HG03565 (cell line): ENCODE data around the gene TMEM245.
A peak's percentile ranks its signal among the peaks of the same experiment; 100 is the strongest.

ENCODE experiments used
- ATAC-seq: cut with Tn5 transposase; IDR thresholded peaks from one replicate; pipeline ENCODE4 v1.9.1; 2021; ENCODE audit warnings: mild to moderate bottlenecking, moderate library complexity; ENCODE audit not compliant: unreplicated experiment

The TMEM245 gene

DNA sequence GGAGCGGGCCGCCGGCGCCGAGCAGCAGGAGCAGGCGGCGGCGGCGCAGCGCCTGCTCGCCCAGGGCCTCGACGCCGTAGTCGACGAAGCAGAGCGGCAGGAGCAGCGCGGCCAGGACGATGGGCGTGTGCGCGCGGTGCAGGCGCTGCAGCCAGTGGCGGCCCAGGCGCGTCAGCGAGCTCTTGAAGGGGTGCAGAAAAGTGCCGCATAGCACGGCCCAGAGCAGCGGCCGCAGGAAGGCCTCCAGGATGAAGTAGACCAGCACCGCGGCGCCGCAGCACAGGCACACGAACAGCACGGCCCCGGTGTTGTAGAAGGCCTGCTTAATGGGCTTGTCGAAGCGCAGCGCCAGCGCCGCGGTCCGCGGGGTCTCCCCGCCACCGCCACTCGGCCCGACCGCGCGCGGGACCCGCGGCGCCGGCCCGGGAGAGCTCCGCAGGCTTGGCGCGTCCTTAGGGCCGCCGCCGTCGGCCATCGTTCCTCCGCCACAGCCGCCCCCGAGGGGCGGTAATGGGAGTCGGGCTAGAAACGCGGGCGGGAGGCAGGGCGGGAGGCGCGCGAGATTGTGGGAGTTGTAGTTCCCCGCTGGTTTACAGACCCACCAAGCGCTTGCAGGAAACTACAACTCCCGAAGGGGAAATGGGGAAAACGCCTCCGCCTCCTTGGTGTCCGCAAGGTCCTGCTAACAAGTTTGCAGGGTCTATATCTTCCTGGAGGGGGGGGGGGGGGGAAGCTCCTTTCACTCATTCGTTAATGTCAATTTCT lies at the start of gene TMEM245:
Gene TMEM245 (minus strand): TSS at position 509 of the 765 bp plus-strand sequence. CDS start 34 bp downstream, at position 475.
- peak; percentile 84 for ATAC-seq

DNA sequence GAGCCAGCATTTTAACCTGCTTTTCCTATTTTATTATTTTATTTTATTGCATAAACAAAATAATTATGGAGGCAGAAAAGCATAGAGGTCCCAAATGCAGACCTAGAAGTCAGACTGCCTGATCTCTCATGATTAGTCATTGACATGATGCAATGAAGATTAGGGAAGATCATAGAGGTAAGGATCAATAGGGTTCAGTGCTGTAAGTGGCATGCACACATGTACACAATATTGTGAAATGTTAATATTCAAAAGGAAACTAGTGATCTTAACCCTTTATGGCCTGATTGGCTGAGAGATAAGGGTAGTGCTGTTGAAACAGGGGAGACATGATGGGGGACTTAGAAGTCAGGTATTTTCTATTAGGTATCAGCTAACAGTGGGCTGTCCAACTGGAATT lies 48.4 kb upstream of the TMEM245 start:
- ATAC-seq = no peak

DNA sequence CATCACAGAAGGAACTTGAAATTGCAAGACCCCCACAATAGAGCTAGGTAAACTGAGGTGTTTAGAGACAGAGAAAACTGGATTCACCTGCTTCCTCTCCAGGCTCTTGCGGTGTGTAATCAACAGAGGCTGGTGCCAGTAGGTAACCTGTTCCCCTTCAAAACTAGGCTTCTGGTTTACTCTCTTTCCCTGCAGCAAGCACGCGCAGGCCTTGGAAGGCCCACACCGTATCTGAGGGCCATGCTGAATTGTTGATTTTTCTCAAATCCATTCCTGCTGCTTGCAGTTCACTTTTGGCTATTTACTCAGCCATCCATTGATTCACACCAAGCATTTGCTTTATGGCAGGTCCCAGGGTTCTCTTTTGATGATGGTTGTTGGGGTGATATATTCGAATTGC lies 48.0 kb upstream of the TMEM245 start:
- ATAC-seq = no peak

DNA sequence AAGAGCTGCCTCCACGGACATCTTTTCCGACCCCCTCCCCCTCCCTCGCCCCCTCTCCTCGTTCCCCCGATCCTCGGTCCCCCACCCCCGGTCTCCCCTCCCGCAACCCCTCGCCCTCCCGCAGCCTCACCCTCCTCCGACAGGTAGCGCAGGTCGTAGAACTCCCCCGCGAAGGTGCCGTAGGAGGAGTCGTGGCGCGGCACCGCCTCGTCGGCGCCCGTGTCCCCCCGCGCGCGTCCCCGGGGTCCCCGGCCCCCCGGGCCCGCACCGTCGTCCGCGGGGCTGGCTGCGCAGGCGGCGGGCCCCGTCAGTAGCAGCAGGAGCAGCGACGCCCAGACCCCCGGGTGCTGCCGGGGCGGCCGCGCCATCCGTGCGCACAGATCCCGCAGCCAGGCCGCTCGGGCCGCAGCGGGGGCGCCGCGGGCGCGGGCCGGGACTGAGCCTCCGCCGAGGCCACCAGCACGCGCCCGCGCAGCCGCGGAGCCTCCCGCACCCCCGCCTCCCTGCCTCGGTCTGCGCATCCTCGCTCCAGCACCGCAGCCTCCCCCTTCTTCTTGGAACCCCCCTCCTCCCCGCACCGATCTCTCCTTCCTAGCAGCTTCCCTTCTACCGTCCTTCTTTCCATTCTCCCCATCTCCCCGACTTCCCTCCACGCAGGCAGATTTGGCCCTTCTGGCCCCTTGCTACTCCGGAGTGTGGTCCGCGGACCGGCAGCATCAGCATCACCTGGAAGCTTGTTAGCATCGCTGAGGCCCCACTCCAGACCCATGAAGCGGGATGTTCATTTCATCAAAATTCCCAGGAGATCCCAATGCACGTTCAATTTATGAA lies 47.2 kb upstream of the TMEM245 start, which contains the start of gene FRRS1L:
Gene FRRS1L (minus strand): TSS at position 479 of the 831 bp plus-strand sequence. CDS start 111 bp downstream, at position 368.
- no peak for ATAC-seq

DNA sequence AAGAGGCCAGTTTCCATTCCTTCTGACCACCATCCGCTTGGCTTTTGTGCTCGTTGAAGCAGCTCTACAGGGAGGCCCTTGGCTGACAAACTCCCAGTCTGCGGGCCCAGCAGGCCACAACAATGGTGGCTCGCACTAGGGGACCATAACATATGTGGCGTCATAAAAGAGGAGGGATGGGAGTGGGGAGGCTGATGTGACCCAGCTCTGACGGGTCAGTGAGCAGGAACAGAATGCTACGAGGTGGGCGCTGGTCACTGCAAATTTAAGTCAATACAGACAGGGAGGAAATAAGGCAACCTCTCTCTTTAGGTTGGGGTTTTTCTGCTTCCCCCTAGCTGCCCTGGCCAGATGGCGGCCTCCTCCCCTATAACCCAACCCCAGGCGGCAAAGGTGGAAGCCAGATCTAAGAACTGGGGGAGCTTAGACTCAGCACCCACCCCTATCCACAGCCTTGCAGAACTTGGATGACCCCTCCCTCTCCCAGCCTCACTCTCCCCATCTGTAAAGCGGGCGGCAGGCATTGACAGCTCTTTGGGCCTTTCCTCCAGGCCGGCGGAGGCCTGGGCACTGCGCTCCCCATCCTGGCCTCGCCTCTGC lies 46.5 kb upstream of the TMEM245 start:
- ATAC-seq = no peak

DNA sequence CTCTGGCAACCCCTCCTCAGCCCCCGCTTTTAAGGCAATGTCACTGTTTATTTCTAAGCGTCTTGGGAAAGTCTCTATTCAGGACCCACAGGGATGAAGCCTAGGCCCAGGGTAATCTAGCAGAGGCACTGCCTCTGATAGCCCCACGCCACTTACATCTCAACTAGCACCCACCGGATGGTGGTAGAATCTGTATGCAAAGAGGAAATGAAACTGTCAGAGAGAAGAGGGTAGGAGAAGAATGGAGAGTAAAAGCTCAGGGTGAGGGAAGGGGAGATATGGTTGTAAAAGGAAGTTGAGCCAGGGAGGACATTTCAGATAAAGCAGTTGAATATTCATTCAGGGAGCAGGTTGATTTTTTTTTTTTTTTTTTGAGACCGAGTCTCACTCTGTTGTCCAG lies 44.3 kb upstream of the TMEM245 start:
- no peak for ATAC-seq

DNA sequence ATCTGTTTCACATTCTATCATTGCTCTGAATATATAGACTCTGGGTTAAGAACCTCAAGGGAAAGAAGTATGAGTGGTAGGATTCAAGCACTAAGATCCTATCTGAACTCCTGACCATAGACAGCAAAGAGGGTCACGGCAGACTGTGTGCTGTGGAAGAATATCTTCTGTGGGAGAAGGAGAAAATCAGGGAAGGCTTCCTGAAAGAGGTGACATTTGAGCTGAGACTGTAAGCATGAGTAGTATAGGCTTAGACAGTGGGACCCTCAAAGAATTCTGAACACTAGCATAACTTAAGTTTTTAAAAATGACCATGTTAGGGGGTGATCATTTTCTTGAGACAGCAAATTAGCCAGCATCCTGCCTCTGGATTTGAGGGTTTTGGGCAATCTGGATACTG lies 43.4 kb upstream of the TMEM245 start:
- ATAC-seq = no peak

DNA sequence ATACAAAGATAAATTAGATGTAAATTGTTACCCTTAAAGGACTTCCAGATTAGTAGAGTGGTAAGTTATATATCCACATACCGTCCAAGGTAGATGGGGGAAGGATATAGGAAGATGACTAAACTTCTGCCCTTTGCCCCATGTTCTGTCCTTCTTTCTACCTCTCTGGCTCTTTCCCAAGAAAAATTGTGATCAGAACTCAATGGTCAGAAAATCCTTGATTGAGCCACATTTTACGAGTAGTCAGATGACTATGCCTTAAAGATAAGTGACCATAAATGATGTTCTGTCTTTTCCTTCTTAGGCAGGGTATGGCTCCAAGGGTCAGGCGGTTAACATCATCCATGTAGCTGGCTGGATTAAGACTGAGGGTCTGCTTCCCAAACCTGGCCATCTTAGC lies 42.9 kb upstream of the TMEM245 start:
- no peak for ATAC-seq

DNA sequence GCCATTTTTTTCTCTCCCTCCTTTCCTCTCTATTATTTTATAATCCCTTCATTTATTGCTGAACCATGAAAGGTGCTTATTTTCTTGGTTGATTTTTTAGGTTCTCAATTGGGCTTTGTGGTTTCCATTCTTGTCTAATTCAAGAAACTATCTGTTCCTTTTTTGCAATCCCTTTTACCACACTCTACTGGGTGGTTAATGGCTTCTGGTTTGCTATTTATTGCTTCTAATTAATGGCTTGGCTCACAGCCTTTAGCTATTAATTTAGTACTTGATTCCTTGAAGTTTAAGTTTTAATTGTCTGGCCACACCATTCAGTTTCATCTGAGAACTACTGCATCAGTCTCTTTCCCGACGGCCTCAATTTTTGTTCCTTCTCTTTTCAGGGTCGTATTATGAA lies 41.7 kb upstream of the TMEM245 start:
- no peak for ATAC-seq

DNA sequence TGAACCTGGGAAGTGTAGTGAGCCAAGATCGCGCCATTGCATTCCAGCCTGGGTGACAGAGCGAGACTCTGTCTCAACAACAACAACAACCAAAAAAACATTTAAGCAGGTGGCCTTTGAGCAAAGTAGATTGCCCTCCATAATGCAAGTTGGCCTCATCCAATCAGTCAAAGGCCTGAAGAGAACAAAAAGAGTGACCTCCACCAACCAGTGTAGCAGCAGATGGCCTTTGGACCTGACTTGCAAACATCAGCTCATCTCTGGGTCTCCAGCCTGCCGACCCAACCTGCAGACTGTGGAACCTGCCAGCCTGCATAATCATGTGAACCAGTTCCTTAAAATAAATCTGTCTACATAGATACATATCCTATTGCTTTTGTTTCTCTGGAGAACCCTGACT lies 39.8 kb upstream of the TMEM245 start:
- ATAC-seq = no peak

DNA sequence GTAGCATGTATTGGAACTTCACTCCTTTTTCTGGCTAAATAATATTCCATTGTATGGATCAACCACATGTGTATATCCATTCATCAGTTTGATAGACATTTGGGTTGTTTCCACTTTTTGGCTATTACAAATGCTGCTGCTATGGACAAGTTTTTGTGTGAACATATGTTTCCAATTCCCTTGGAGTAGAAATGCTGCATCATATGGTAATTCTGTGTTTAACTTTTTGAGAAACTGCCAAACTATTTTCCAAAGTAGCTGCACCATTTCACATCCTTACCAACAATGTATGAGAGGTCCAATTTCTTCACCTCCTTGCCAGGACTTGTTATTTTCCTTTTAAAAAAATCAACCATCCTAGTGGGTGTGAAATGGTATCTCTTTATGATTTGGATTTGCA lies 38.9 kb upstream of the TMEM245 start:
- ATAC-seq = no peak

DNA sequence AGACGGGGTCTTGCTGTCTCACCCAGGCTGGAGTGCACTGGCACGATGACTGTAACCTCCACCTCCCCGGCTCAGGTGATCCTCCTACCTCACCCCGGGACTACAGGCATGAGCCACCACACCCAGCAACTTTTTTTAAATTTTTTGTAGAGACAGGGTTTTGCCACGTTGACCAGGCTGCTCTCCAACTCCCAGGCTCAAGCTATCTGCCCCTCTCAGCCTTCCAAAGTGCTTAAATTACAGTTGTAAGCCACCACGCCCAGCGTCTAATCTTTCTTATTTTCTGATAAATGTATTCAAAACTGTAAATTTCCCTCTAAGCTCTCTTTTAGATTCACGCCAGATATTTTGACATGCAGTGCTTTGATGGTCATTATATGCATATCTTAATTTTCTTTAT lies 37.0 kb upstream of the TMEM245 start:
- ATAC-seq = no peak

DNA sequence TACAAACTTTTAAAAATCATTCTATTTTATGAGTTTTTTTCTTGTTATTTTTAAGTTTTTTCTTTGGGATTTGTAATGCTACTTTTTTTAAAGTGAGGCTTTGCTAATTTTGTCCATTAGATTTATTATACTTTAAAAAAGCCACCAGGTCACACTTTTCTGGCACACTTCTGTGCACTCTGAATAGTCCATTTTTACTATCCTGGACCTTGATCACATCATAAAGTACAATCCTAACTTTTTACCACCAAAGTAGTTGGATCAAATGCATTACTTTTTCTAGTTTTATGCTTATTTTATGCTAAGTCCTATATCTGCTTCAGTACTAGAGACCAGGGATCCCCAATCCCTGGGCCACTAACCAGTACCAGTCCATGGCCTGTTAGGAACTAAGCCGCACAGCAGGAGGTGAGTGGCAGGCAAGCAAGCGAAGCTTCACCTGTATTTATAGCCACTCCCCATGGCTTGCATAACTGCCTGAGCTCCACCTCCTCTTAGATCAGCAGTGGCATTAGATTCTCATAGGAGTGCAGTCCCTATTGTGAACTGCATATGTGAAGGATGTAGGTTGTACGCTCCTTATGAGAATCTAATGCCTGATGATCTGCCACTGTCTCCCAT lies 31.3 kb upstream of the TMEM245 start:
- ATAC-seq = no peak

DNA sequence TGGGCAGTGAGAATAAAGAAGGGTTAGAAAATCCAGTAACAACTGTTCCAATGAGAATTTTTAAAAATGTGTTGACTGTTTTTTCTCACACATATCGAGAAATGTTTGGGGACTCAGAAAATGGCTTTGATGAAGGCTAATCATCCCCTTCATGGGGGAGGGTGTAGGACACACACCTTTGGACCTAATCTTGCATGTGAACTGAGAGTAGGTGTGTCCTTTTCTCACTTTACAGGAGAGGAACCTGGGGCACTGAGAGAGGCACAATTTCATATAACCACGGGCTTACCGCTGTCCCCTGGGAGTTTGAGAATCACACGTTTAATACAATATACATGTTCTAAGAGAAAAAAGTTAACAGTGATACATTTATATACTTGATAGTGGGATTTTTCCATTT lies 30.0 kb upstream of the TMEM245 start:
- no peak for ATAC-seq

DNA sequence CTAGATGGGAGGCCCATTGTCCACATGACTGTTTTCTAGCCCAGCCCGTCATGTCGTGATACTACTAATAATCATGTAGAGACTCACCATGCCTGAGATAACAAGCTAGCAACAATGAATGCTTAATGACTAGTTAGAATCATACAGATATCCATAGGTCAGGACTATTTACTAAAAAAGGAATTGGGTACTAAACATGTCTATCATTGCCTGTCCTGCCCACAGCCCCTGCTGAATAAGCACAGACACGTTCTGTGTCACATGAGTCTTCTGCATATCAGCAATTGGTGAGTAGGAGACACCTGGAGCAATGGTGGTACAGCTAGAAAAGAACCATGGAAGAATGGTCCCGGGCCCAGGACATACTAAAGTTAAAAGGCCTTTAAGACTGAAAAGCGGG lies 29.3 kb upstream of the TMEM245 start:
- no peak for ATAC-seq

DNA sequence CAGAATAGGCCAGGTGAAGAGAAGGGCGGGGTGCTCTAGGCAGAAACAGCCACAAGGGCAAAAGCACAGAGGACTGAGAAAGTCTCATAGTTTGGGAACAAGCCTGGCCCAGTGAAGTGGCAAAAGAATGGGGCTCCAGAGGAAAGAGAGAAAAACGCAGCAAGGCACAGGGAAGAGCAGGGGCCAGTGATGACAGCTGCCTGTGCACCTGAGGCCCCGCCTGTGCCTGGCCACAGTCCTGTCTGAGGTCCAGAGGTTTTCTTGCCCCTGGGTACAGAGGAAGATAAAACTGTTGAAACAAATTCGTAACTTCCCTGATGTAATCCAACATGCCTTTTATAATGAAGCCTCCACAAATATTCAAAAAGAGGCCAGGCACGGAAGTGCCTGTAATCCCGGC lies 25.3 kb upstream of the TMEM245 start:
- ATAC-seq = no peak

DNA sequence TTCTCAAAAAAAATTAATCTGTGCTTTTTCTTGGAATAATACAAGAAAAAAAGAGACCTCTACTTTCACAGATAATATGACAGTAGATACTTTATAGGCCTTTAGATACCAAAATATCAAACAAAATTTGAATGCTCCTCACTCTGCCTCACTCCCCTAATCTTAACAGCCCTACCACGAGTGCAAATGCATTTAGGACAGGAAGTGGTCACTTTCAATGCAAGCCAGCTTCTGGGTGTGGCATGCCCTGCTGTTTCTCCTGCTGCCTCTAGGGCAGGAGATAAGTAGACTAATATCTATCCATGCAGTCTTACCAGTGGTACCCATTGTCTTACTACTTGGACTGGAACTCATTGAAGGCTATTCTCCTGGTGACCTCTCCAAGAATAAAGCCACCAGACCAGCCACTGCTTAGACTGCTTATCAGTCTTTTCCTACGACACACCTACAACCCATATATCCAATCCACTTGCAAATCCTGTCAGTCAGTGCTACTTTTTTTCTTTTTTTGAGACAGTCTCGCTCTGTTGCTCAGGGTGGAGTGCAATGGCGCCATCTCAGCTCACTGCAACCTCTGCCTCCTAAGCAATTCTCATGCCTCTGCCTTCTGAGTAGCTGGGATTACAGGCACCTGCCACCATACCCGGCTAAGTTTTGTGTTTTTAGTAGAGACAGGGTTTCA lies 24.3 kb upstream of the TMEM245 start:
- peak; percentile 95 for ATAC-seq

DNA sequence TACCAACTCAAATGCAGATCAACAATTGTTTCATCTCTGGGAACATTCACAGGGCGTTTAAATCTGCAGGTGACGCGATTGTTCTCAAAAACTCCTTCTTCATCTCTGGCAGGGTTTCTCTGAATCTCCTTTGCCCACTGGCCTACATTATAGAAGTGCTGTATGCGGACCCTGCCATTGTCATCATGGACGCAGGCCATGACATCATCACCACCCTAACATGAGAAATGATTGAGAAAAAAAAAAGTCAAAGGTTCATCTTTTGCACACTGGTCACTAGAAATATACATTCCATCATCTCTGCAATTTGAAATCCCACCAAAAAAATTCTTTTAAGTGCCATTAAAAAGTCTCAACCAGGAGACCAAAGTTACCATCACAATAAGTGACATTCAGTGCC lies 21.6 kb upstream of the TMEM245 start:
- ATAC-seq = no peak

DNA sequence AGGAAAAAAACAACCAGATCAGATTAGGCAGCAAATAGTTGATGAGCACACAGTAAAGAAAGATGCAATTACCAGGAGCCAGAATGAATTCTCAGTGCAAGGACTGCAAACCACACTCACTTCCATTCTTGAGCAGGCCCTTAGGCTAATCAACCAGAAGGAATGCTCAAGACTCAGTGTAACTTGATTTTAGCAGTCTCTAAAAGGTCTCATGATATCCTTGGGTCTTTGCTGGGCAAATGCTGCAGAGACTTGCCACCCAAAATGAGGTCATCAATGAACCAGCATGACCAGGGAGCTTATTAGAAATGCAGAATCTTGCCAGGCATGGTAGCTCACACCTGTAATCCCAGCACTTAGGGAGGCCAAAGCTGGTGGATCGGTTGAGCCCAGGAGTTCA lies 20.1 kb upstream of the TMEM245 start:
- no peak for ATAC-seq

DNA sequence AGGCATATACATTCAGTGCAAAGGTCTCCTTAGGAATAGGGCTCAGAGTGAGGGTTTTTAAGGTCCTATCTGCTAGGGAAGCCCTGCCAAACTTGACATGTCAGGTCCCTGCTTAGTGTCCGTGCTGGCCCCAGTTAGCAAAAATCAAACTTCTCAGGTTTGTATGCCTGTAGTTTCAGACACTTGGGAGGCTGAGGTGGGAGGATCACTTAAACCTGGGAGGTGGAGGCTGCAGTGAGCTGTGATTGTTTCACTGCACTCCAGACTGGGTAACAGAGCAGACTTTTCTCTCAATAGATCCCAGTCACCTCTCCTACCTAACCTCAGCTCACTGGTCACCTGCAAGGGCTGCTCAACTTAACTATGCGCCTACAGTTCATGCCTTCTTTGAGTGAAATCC lies 18.7 kb upstream of the TMEM245 start:
- ATAC-seq = no peak

DNA sequence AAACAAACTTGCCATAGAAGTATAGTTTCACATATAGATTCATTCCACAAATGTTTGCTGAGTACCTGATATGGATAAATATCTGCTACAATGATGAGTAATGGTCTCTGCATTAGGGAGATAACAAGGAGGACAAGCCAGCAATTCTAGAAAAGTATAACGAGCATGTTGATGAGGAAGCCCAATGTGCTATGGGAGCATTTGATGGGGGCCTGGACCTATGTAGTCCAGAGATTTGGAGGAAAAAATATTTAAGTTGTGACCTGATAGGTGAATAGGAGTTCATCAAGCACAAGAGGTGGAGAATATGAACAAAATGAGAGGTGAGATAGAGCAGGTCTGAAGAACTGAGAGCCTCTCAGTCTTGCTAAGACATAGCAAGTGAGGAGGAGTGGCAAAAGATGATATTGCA lies 14.4 kb upstream of the TMEM245 start:
- ATAC-seq = no peak
